Cardiac ventricle fibroblast (primary cell): ENCODE results near the gene ZNF606. TPM values are rescaled to one million over a fixed set of nuclear protein-coding genes. Genes with fewer than 3 reads are reported as not detected.

ENCODE experiments used
- total RNA-seq: library from RNA; depleted of rRNA; stranded (reverse); fragments of >200 nt; gene quantifications from 2 replicates; pipeline ENCODE4 v1.2.3, GENCODE V29; 2015

Gene ZNF606
- total RNA-seq: 13.3 and 16.1 TPM in 2 replicates

DNA sequence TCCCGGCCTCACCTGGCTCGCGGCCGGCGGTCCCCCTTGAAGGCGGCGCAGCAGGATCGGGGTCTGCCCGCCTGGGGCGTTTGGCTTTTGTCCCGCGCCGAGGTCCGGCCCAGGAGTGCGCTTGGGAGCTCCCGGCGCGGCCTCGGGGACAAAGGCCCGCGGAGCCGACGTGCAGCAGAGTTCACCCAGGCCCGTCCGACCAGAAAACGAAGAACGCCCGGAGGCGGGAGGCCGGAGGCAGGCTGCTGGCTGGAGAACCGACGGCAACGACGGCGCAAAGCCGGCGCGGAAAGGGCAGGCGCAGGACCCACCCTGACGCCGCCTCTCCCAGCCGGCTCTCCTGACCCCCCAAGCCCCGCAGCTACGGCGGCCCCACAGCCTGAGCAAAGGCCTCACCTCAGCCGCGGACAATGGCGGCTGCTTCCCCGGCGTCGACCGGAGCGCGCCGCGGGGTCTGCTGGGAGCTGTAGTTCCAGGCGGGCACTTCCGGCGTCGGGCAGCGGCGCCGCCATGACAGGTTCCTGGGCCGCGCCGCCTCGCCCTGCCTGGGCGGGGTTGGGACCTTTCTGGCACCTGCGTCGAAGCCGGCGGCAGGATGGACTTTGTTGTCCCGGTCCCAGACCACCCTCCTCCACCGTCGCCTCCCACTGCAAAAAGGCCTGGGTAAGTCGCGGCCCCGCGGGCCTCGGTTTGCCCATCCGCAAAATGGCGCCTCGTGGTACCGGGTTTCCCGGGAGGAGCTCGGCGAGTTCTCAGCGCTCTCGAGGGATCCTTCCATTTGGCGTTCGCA is at the start of gene ZNF606:
ZNF606 (minus strand) TSS at position 437 of the 790 bp plus-strand sequence. CDS start 1,501 bp downstream, outside the sequence.

DNA sequence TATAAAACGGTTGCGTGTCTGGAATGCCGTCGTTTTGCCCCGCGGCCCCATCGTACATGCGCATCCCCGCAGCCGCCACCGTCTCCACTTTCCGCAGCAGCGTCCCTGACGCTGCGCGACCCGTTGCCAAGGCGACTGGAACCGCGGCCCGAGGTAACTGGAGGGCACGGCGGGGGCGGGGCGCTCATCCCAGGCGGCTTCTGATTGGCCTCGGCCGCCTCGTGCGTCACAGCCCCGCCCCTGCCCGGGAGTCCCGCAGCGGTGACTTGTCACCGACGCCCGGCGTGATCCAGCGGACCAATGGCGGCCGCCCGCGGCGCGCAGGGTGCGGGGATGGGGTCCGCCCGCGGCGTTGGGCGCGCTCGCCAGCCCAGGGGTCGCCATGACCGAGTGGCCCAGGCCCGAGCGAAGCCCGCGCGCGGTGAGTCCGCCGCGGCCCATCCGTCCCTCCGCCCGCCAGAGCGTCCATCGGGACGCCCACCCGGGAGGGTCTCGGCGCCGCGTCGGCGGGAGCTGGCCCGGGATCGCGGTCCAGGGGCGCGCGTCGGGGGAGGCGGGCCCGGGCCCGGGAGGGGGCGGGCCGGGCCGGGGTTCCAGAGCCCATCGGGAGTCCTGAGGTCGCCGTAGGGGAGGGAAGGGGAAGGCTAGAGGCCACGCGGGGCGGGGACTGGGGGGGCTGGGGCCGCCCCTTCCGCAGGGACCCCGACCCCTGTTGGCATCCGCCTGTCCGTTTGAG is 31.3 kb upstream of the ZNF606 start, which contains the start of gene ZSCAN1:
ZSCAN1 (plus strand) TSS at position 285 of the 736 bp plus-strand sequence. CDS start 3,812 bp downstream, outside the sequence.

DNA sequence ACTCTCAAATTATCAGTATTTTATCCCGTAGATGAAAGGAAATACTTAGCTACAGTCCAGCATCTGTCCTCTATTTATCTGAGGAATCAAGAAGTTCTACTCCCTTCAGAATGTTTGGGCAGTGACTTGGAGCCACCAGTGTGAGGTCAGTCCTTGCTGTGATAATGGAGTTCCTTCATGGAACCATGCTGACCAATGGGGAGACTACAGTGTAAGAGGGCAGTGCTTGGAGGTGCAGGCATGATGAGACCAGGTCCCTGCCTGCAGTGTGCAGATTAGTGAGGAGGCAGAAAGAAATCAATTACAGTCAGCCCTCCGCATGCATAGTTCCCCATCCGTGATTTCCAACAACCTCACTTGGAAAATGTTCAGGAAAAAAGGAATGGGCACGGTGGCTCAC is 28.2 kb downstream of the ZNF606 start, which contains the start of gene C19orf18:
C19orf18 (minus strand) TSS at position 101 of the 400 bp plus-strand sequence. CDS start 102 bp downstream, outside the sequence.

DNA sequence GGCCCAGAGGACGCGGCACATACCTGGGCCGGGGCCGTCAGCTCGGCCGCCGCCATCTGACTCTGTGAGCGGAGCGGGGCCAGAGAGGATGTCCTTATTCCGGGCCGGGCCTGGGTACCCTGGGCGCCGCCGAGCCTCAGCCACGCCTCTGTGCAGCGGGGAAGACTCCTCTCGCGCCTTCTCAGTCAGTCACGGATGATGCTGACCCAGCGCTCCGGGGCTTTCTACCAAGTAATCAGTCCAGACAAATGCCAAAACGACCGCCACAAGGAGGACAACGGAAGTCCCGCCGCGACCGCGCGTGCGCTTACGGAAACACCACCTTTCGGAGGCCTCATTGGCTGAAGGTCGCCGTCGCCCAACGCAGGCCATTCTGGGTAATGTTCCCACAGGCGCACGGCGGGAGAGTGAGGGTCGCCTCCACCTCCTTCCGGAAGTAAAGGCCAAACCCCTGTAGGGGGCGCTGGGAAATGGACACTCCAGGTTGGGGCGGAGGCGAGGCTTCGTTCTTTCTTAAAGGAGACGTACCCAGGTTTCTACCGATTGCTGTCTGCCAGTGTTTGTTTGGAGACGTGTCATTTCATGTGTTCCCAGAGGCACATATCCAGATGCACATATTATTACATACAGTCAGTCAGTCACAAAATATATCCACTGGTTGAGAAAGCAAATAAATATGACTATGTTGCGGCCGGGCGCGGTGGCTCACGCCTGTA is 55.0 kb downstream of the ZNF606 start, which contains the start of gene ZNF256:
ZNF256 (minus strand) TSS at position 288 of the 716 bp plus-strand sequence; CDS start at position 56, 232 bp downstream.

DNA sequence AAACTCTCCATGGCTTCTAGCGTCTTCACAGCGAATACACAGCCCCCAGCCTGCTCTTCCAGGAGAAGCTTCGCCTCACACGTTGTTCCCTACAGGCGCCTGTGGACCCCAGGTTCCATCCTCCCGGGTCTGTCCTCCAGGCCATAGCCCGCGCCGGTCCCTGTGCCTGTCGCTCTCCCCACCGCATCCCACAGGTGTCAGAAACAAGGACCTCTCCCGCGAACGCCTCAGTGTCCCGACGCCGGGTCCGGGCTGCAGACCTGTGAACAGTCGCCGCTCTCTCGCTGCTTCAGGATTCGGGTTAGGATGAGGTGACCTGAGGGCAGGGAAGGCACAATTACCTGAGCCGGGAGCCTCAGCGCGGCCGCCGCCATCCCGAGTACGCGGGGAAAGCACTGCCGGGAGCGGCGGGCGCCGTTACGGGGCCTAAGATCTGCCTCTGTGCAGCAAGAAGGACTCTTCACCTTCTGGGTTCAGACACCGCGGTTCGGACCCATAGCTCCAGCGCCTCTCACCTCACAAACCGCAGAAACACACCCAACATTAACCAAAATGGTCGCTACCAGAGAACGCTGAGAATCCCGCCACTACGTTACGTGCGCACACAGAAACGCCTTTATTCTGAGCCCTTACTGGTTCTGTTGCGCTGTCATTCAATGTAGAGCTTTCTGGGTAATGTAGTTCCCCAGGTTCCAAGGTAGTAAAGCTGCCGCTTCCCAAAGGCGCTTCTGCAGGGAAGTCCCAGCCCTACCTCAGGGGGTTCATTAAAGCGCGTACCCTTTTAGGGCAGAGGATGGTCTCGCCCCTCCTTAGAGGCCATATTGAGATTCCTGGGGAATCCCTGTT is 67.6 kb downstream of the ZNF606 start, which contains the start of gene ZNF418:
ZNF418 (minus strand) TSS at position 583 of the 846 bp plus-strand sequence. CDS start 1,580 bp downstream, outside the sequence.

Other genes starting within 250 kb of the ZNF606 start
- gene ZNF586, start 233.1 kb downstream of the ZNF606 start, total RNA-seq: 8.6 and 9.0 TPM in 2 replicates
- 2.0 and 3.4 TPM in 2 replicates for gene ZNF552, start 187.9 kb downstream of the ZNF606 start, total RNA-seq
- gene ZNF587B, start 172.5 kb downstream of the ZNF606 start, total RNA-seq: 11.0 and 12.4 TPM in 2 replicates
- gene ZNF587, start 153.0 kb downstream of the ZNF606 start, total RNA-seq: 10.7 and 24.6 TPM in 2 replicates
- 5.7 and 8.9 TPM in 2 replicates for gene ZNF814, start 113.8 kb downstream of the ZNF606 start, total RNA-seq
- 7.2 and 7.5 TPM in 2 replicates for gene ZNF417, start 86.2 kb downstream of the ZNF606 start, total RNA-seq
- 1.9 and 3.7 TPM in 2 replicates for gene ZNF418, start 67.4 kb downstream of the ZNF606 start, total RNA-seq
- 4.1 and 6.2 TPM in 2 replicates for gene ZNF256, start 55.1 kb downstream of the ZNF606 start, total RNA-seq
- gene C19orf18, start 28.3 kb downstream of the ZNF606 start, total RNA-seq: 0.64 TPM in 1 of 2 replicates, not detected in the other
- gene ZSCAN1, start 31.2 kb upstream of the ZNF606 start, total RNA-seq: not detected in 2 replicates
- gene ZNF135, start 56.5 kb upstream of the ZNF606 start, total RNA-seq: 3.9 and 5.3 TPM in 2 replicates
- 49.3 and 52.7 TPM in 2 replicates for gene ZSCAN18, start 95.4 kb upstream of the ZNF606 start, total RNA-seq
- 7.2 and 7.8 TPM in 2 replicates for gene ZNF329, start 148.0 kb upstream of the ZNF606 start, total RNA-seq
- 18.0 and 21.7 TPM in 2 replicates for gene ZNF274, start 180.2 kb upstream of the ZNF606 start, total RNA-seq
- 24.6 and 33.3 TPM in 2 replicates for gene ZNF544, start 226.1 kb upstream of the ZNF606 start, total RNA-seq